Fibroblast of the aortic adventitia (primary cell): ENCODE data around the gene STOML1. TPM values are rescaled to one million over a fixed set of nuclear protein-coding genes. Genes with fewer than 3 reads are reported as not detected.

Experiments
- DNase-seq: peaks from one replicate; pipeline ENCODE4 v3.0.0-alpha.2; 2010; ENCODE audit warnings: low read depth
- H3K4me3 ChIP-seq: 2 replicates; pipeline ENCODE4 v1.5.1; 2011; ENCODE audit warnings: low read depth, mild to moderate bottlenecking, control low read depth, low read length, moderate library complexity
- CTCF ChIP-seq: IDR thresholded peaks from 2 replicates; pipeline ENCODE4 v1.5.1; 2011; ENCODE audit warnings: mild to moderate bottlenecking, low read length, control low read depth, inconsistent platforms; ENCODE audit not compliant: insufficient read depth
- total RNA-seq: library from RNA; depleted of rRNA; stranded (reverse); fragments of >200 nt; gene quantifications from 2 replicates; pipeline ENCODE4 v1.2.3, GENCODE V29; 2012; ENCODE audit warnings: low replicate concordance

The STOML1 gene
- total RNA-seq, 1 donor: 19.0 TPM

- TF ChIP-seq CTCF: no peak
- no peak for DNase-seq
- no peak overlapping the region for H3K4me3 ChIP-seq
Measured at GRCh38 chr15:73946046-73946721, 45.9 kb downstream of the STOML1 start.

- no peak for TF ChIP-seq CTCF
- no peak overlapping the region for H3K4me3 ChIP-seq
- no peak for DNase-seq
Measured at GRCh38 chr15:73945130-73945508, 47.0 kb downstream of the STOML1 start.

GRCh38 chr15:73944161-73945129 is 47.6 kb downstream of the STOML1 start:
- no peak for DNase-seq
- no peak for TF ChIP-seq CTCF
- H3K4me3 ChIP-seq: no peak overlapping the region

- DNase-seq: no peak
- no peak overlapping the region for H3K4me3 ChIP-seq
- no peak for TF ChIP-seq CTCF
Measured at GRCh38 chr15:73942751-73943270, 49.3 kb downstream of the STOML1 start.

GRCh38 chr15:73941871-73942635 is 50.0 kb downstream of the STOML1 start:
- DNase-seq: no peak
- no peak overlapping the region for H3K4me3 ChIP-seq
- TF ChIP-seq CTCF: no peak

GRCh38 chr15:73941449-73941848 is 50.6 kb downstream of the STOML1 start:
- no peak overlapping the region for H3K4me3 ChIP-seq
- no peak for TF ChIP-seq CTCF
- no peak for DNase-seq
